WTC11 (cell line): ENCODE measurements around the gene DDO. TPM values are rescaled to one million over a fixed set of nuclear protein-coding genes. Genes with fewer than 3 reads are reported as not detected.

Experiments used
- ATAC-seq: fragments of 200-7000 bp; cut with Tn5 transposase; 2 replicates; pipeline ENCODE4 v1.10.0; 2021; ENCODE audit warnings: mild to moderate bottlenecking, moderate library complexity
- CTCF ChIA-PET: fragments of 300-600 bp; sonication (Branson Sonifier 250); formaldehyde crosslinking; loops from one replicate; lab custom pipeline; 2021; ENCODE audit warnings: antibody characterized with exemption; lab: Charles Lee
- POLR2A ChIA-PET: fragments of 350-600 bp; sonication (Branson Sonifier 250); formaldehyde crosslinking; loops from one replicate; lab custom pipeline; 2021; ENCODE audit warnings: antibody characterized with exemption; lab: Charles Lee
- DNase-seq: peaks from one replicate; pipeline ENCODE4 v3.0.0; 2021; ENCODE audit warnings: low spot score
- H3K27ac Mint-ChIP-seq: 2 replicates; pipeline ENCODE4 v1.8.0; 2021; ENCODE audit warnings: mixed read lengths
- H3K27me3 Mint-ChIP-seq: 2 replicates; pipeline ENCODE4 v1.8.0; 2021; ENCODE audit warnings: low read depth, mild to moderate bottlenecking, moderate library complexity, mixed read lengths
- H3K36me3 Mint-ChIP-seq: 2 replicates; pipeline ENCODE4 v1.8.0; 2021; ENCODE audit warnings: mixed read lengths
- H3K4me1 Mint-ChIP-seq: 2 replicates; pipeline ENCODE4 v1.8.0; 2022; ENCODE audit warnings: mixed read lengths
- H3K4me3 Mint-ChIP-seq: 2 replicates; pipeline ENCODE4 v1.8.0; 2021; ENCODE audit warnings: mild to moderate bottlenecking, moderate library complexity, mixed read lengths
- H3K9me3 Mint-ChIP-seq: 2 replicates; pipeline ENCODE4 v1.8.0; 2021; ENCODE audit warnings: mixed read lengths
- ATF2 ChIP-seq: sonication (generic); formaldehyde crosslinking; IDR thresholded peaks from 2 replicates; pipeline ENCODE4 v1.8.1; 2022; ENCODE audit warnings: low read depth, missing genetic modification reagents, borderline replicate concordance
- CBFB ChIP-seq: sonication (generic); formaldehyde crosslinking; IDR thresholded peaks from 2 replicates; pipeline ENCODE4 v1.8.1; 2022; ENCODE audit warnings: mild to moderate bottlenecking, low read depth, missing genetic modification reagents
- CREM ChIP-seq: sonication (generic); formaldehyde crosslinking; IDR thresholded peaks from 2 replicates; pipeline ENCODE4 v1.8.1; 2022; ENCODE audit warnings: mild to moderate bottlenecking, missing genetic modification reagents, moderate library complexity
- E2F1 ChIP-seq: sonication (generic); formaldehyde crosslinking; IDR thresholded peaks from 2 replicates; pipeline ENCODE4 v1.8.0; 2022; ENCODE audit warnings: mild to moderate bottlenecking, missing genetic modification reagents
- ESRRA ChIP-seq: sonication (generic); formaldehyde crosslinking; IDR thresholded peaks from 2 replicates; pipeline ENCODE4 v1.8.1; 2022; ENCODE audit warnings: mild to moderate bottlenecking, missing genetic modification reagents, borderline replicate concordance
- FOXK1 ChIP-seq: sonication (generic); formaldehyde crosslinking; IDR thresholded peaks from 2 replicates; pipeline ENCODE4 v1.8.0; 2022; ENCODE audit warnings: mild to moderate bottlenecking, moderate library complexity, missing genetic modification reagents
- FOXP1 ChIP-seq: sonication (generic); formaldehyde crosslinking; IDR thresholded peaks from 2 replicates; pipeline ENCODE4 v1.8.0; 2022; ENCODE audit warnings: missing genetic modification reagents, mild to moderate bottlenecking, moderate library complexity, borderline replicate concordance
- HMGXB4 ChIP-seq: sonication (generic); formaldehyde crosslinking; IDR thresholded peaks from 2 replicates; pipeline ENCODE4 v1.8.1; 2023; ENCODE audit warnings: mild to moderate bottlenecking, moderate library complexity, missing genetic modification reagents
- JAZF1 ChIP-seq: fragments of 250-450 bp; sonication (Bioruptor Pico); IDR thresholded peaks from 2 replicates; pipeline ENCODE4 v1.9.0; 2021; ENCODE audit warnings: moderate library complexity, mild to moderate bottlenecking, inconsistent platforms
- JUN ChIP-seq: sonication (generic); formaldehyde crosslinking; IDR thresholded peaks from 2 replicates; pipeline ENCODE4 v1.8.0; 2023; ENCODE audit warnings: mild to moderate bottlenecking, missing genetic modification reagents
- NFATC4 ChIP-seq: fragments of 250-450 bp; sonication (Bioruptor Pico); IDR thresholded peaks from 2 replicates; pipeline ENCODE4 v1.9.0; 2021; ENCODE audit warnings: mild to moderate bottlenecking
- NR1H2 ChIP-seq: sonication (generic); formaldehyde crosslinking; IDR thresholded peaks from 2 replicates; pipeline ENCODE4 v1.9.0; 2021; ENCODE audit warnings: mild to moderate bottlenecking, moderate library complexity, missing genetic modification reagents
- OVOL2 ChIP-seq: fragments of 250-450 bp; sonication (Bioruptor Pico); IDR thresholded peaks from 2 replicates; pipeline ENCODE4 v1.9.0; 2021; ENCODE audit warnings: mild to moderate bottlenecking, borderline replicate concordance
- PREB ChIP-seq: sonication (generic); formaldehyde crosslinking; IDR thresholded peaks from 2 replicates; pipeline ENCODE4 v1.8.1; 2022; ENCODE audit warnings: mild to moderate bottlenecking, missing genetic modification reagents, moderate library complexity, borderline replicate concordance
- RORB ChIP-seq: fragments of 250-450 bp; sonication (Bioruptor Pico); IDR thresholded peaks from 2 replicates; pipeline ENCODE4 v1.9.0; 2021; ENCODE audit warnings: mild to moderate bottlenecking
- TEAD4 ChIP-seq: sonication (generic); formaldehyde crosslinking; IDR thresholded peaks from 2 replicates; pipeline ENCODE4 v1.8.0; 2022; ENCODE audit warnings: mild to moderate bottlenecking, missing genetic modification reagents
- TP53 ChIP-seq: sonication (generic); formaldehyde crosslinking; IDR thresholded peaks from 2 replicates; pipeline ENCODE4 v1.8.1; 2023; ENCODE audit warnings: mild to moderate bottlenecking, missing genetic modification reagents
- ZNF232 ChIP-seq: sonication (generic); formaldehyde crosslinking; IDR thresholded peaks from 2 replicates; pipeline ENCODE4 v1.8.0; 2022; ENCODE audit warnings: mild to moderate bottlenecking, missing genetic modification reagents
- ZNF317 ChIP-seq: sonication (generic); formaldehyde crosslinking; IDR thresholded peaks from 2 replicates; pipeline ENCODE4 v1.8.1; 2023; ENCODE audit warnings: low read depth, mild to moderate bottlenecking, moderate library complexity, missing genetic modification reagents, borderline replicate concordance
- ZNF512 ChIP-seq: sonication (generic); formaldehyde crosslinking; IDR thresholded peaks from 2 replicates; pipeline ENCODE4 v1.8.1; 2022; ENCODE audit warnings: missing genetic modification reagents, borderline replicate concordance
- ZNF532 ChIP-seq: fragments of 250-450 bp; sonication (Bioruptor Pico); IDR thresholded peaks from 2 replicates; pipeline ENCODE4 v1.9.0; 2021; ENCODE audit warnings: mild to moderate bottlenecking, borderline replicate concordance
- ZNF671 ChIP-seq: fragments of 250-450 bp; sonication (Bioruptor Pico); IDR thresholded peaks from 2 replicates; pipeline ENCODE4 v1.8.0; 2021; ENCODE audit warnings: mild to moderate bottlenecking
- total RNA-seq: library from RNA; stranded (reverse); gene quantifications from 3 replicates; pipeline ENCODE4 v1.2.3, GENCODE V29; 2021

The DDO gene
- total RNA-seq, 1 experiment from 2014 or later, result not detected

- H3K9me3 Mint-ChIP-seq, result no peaks in the 10 kb centered on the region
- TF ChIP-seq TP53 (CRISPR knock-in tag), result no peak
- TF ChIP-seq TEAD4, result no peak
- TF ChIP-seq E2F1 (CRISPR knock-in tag), result no peak
- no peak for TF ChIP-seq OVOL2 (CRISPR knock-in tag)
- TF ChIP-seq FOXK1 (CRISPR knock-in tag), result no peak
- no peaks in the 10 kb centered on the region for H3K36me3 Mint-ChIP-seq
- DNase-seq, result peak; percentile 31
- ChIA-PET CTCF (interaction anchor here (6.3 kb wide), 1 partner anchor 14 kb away, joined by 47 read pairs; no protein-coding TSS in a partner anchor), POLR2A (no interaction called here)
- peak overlapping the region; percentile 0; the same call in 1 of the 2 replicates for H3K4me3 Mint-ChIP-seq
- peak overlapping the region; percentile 2; the same call in 1 of the 2 replicates for H3K27ac Mint-ChIP-seq
- peak; percentile 18 for ATAC-seq
- peaks cover 37% of the 10 kb centered on the region for H3K27me3 Mint-ChIP-seq
- H3K4me1 Mint-ChIP-seq, result peaks cover 68% of the 10 kb centered on the region
Observed at GRCh38 chr6:110355727-110356126, 59.6 kb downstream of the DDO start.

GRCh38 chr6:110355022-110355421 lies 60.4 kb downstream of the DDO start:
- peak; percentile 16 for DNase-seq
- no peak for ATAC-seq
- Mint-ChIP-seq H3K4me3 (no peak overlapping the region), H3K36me3 (no peaks in the 10 kb centered on the region), H3K4me1 (peaks cover 68% of the 10 kb centered on the region), H3K27me3 (peaks cover 37% of the 10 kb centered on the region), H3K27ac (no peak overlapping the region), H3K9me3 (no peaks in the 10 kb centered on the region)
- ChIA-PET CTCF (interaction anchor here (6.3 kb wide), 1 partner anchor 13 kb away, joined by 47 read pairs; no protein-coding TSS in a partner anchor), POLR2A (interaction anchor here (0.5 kb wide), 1 partner anchor 519 kb away, joined by 3 read pairs; the partner anchor contains the start of gene AMD1)
- TF ChIP-seq ZNF317 (CRISPR knock-in tag) (no peak), HMGXB4 (CRISPR knock-in tag) (no peak), NR1H2 (no peak), CBFB (no peak), ATF2 (CRISPR knock-in tag) (no peak), RORB (CRISPR knock-in tag) (no peak), PREB (CRISPR knock-in tag) (no peak), JUN (CRISPR knock-in tag) (no peak), ZNF232 (CRISPR knock-in tag) (no peak), ESRRA (CRISPR knock-in tag) (no peak), JAZF1 (CRISPR knock-in tag) (no peak), ZNF671 (CRISPR knock-in tag) (no peak)

GRCh38 chr6:110354153-110354552 lies 61.2 kb downstream of the DDO start:
- ChIA-PET POLR2A (no interaction called here), CTCF (interaction anchor here (1.1 to 6.3 kb wide), 2 partner anchors 13 to 315 kb away, joined by 3 to 47 read pairs; no protein-coding TSS in a partner anchor)
- ATAC-seq (no peak), DNase-seq (no peak)
- Mint-ChIP-seq H3K4me3 (no peak overlapping the region), H3K9me3 (no peaks in the 10 kb centered on the region), H3K4me1 (peaks cover 64% of the 10 kb centered on the region), H3K27ac (no peak overlapping the region), H3K27me3 (peaks cover 32% of the 10 kb centered on the region), H3K36me3 (no peaks in the 10 kb centered on the region)
- TF ChIP-seq ZNF512 (CRISPR knock-in tag), result no peak
- TF ChIP-seq FOXP1 (CRISPR knock-in tag), result no peak
- TF ChIP-seq CBFB, result no peak
- TF ChIP-seq ZNF532 (CRISPR knock-in tag), result no peak
- TF ChIP-seq NFATC4 (CRISPR knock-in tag), result no peak
- TF ChIP-seq CREM (CRISPR knock-in tag), result no peak
